Activated T-cell treated with anti-CD3 and anti-CD28 coated beads for 48 hours (primary cell): ENCODE results near the gene MNT.
"Not testable (repeated sequence)": the region's sequence is repeated elsewhere in the genome, so short reads cannot be mapped to it uniquely, and the experiment has no call there.

Source experiments
- DNase-seq: peaks from one replicate; pipeline ENCODE4 v3.0.0-alpha.2; 2020; ENCODE audit warnings: low read depth

Gene MNT

DNA sequence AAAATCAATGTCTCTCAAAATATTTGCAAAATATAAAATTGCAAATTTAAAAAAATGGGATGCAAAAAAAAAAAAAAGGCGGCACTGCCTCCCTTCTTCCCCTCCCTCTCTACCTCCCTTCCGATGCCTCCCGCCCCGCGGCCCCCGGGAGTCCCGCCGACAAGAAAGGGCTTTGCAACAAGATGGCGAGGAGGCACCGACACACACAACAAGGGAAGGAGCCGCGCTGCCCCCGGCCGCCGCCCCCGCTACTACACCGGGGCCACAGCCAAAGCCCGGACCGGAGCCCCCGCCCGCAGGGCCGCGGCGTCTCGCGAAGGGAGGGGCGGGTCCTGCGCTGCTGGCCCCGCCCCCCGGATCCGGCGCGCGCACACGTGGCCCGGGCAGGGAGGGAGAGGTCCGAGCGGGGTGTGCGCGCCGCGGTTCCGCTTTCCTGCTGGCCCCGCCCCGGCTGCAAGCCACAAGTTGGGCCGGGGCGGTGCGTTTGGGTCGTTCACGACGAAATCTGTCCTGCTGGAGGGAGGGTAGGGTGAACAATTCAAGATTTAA, at the start of gene MNT:
MNT (minus strand) TSS at position 184 of the 549 bp plus-strand sequence. CDS start 348 bp downstream, outside the sequence.
- DNase-seq = peak; percentile 95

GRCh38 chr17:2450016-2450650, 49.3 kb upstream of the MNT start:
- DNase-seq = no peak

DNA sequence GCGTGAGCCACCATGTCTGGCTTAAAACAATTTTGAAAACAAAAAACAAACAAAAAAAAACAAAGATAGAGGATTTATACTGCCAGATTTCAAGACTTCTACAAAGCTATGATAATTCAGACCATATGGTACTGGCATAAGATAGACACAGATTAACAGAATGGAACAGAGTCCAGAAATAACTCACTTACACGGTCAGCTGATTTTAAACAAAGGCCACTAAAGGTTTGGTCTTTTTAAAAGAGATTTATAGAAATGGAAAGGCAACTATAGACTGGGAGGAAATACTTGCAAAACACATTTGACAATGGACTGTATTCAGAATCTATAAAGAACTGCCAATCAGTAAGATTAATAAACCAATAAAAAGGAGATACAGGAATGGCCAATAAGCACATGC, 48.6 kb upstream of the MNT start:
- DNase-seq = no peak

DNA sequence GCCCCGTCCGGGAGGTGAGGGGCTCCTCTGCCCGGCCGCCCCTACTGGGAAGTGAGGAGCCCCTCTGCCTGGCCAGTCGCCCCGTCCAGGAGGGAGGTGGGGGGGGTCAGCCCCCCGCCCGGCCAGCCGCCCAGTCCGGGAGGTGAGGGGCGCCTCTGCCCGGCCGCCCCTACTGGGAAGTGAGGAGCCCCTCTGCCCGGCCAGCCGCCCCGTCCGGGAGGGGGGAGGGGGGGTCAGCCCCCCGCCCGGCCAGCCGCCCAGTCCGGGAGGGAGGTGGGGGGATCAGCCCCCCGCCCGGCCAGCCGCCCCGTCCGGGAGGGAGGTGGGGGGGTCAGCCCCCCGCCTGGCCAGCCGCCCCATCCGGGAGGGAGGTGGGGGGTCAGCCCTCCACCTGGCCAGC, 46.6 kb upstream of the MNT start:
- not testable (repeated sequence) for DNase-seq

DNA sequence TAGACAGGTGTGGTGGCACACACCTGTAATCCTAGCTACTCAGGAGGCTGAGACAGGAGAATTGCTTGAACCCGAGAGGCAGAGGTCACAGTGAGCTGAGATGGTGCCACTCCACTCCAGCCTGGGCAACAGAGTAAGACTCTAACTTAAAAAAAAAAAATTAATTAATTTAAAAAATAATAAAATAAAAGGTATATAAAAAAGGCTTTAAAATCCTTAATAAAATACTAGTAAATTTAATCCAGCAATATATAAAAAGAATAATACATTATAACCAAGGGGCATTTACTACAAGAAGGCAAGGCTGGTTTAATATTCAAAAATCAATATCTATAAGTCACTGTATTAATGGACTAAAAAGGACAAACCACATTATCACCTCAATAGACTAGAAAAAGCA, 44.8 kb upstream of the MNT start:
- no peak for DNase-seq

GRCh38 chr17:2444382-2444781, 43.5 kb upstream of the MNT start:
- DNase-seq = no peak

- no peak for DNase-seq
Measured at GRCh38 chr17:2442166-2442565, 41.3 kb upstream of the MNT start.

GRCh38 chr17:2440930-2441329, 40.1 kb upstream of the MNT start:
- DNase-seq = no peak

- not testable (repeated sequence) for DNase-seq
Measured at GRCh38 chr17:2439997-2440396, 39.1 kb upstream of the MNT start.

DNA sequence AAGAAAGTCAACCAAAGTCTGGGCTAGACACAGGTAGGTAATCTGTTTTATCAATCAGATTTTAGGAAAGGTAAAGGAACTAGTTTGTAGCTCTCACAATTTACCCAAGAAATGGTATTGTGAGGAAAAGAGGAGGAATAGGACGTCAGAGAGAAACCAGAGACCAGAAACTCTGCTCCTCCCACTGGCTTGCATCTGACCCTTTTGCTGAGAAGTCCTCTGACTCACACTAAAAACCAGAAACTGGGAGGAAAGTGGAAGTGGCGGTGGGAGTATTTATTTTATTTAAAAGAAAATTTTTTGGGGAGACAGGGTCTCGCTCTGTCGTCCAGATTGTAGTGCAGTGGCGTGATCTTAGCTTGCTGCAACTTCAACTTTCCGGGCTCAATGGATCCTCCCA, 38.0 kb upstream of the MNT start:
- no peak for DNase-seq

DNA sequence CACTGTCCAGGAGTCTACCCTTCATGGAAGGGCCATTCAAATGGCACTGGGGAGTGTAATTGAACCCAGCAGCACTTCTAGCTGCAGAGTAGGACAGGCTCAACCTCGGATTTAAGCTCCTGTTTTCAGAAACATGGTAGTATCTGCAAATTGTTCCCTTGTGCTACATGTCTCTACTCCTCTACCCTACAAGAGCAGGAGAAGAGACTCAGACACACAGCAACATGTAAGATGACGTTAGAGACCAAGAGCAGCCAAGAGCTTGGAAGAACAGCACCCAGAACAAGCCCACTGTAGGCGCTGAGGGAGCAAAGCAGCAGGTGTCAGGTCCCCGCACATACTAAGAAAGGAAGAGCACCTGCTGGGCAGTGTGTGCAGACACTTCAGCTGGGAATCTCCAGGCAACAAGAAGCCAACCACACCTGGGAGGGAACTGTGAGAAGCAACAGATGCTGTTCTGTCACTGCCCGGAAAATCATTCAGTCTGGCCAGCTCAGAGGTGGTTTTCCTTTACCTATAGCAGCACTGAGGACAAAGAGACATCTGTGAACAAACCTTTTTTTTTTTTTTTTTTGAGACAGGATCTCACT, 35.6 kb upstream of the MNT start:
- DNase-seq = no peak

- no peak for DNase-seq
Measured at GRCh38 chr17:2435862-2436261, 35.0 kb upstream of the MNT start.

- DNase-seq = no peak
Measured at GRCh38 chr17:2435181-2435741, 34.4 kb upstream of the MNT start.

GRCh38 chr17:2433696-2434095, 32.8 kb upstream of the MNT start:
- no peak for DNase-seq

DNA sequence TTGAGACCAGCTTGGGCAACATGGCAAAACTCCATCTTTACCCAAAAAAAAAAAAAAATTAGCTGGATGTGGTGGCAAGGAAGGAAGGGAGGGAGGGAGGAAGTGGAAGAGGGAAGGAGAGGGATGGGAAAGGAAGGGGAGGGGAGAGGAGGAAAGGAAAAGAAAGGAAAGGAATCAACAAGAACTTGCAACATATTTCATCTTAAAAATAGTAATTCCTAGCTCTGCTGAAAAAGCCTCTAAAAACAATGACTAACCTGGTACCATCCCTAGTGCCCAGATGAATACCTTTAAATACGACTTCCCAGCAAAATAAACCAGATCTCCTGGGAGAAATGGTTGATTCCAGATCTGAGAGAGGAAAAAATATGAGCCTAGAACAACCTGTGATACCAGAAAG, 27.1 kb upstream of the MNT start:
- no peak for DNase-seq

DNA sequence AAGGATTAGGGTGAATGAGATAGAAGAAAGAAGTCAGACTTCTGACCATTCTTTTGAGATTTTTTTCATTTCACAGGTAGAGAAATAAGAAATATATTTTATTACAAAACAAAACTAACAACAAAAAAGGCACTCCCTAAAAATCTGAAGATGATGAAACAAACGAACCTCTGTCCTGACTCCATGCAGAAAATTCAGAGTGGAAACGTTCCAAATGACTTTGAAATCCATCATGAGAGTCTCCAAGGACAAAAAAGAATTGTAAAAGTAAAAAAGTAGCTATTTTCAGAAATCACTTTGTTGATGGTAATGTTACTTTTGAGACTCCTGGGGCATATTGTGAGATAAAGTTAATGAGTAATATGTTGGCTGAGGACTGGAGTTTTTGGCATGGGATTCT, 26.4 kb upstream of the MNT start:
- DNase-seq = no peak

- DNase-seq = no peak
Measured at GRCh38 chr17:2423271-2423670, 22.4 kb upstream of the MNT start.

DNA sequence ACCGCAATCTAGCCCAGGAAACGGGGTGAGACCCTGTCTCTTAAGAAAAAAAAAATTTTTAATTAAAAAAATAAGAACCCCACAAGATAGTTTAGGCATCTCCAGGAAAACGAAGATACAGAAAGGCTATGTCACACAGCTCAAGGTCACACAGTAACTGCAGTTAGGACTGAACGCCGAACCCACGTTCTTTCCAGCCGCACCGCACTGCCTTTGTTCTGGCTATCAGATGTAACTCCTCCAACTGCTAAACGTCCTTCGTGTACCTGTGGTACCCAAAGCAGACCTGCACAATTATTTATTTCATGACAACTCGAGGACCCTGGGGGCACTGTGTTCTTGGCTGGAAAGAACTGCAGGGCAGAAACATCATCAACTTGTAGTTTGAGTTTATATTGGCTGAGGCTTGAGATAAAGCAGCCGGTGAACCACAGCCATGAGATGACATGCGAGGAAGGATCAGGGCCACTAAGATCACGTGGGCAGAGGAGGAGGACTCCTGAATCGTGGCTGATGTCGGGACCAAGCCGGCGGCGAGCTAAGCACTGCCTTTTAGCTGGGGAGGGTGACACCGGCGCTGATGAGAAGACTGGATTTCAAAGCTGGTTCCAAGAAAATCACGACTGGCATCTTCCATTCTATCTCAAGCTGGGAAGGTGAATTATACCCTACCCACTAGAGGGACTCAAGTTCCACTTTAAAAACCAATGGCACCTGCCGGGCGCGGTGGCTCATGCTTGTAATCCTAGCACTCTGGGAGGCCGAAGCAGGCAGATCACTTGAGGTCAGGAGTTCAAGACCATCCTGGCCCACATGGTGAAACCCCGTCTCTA, 20.7 kb upstream of the MNT start:
- DNase-seq = no peak

DNA sequence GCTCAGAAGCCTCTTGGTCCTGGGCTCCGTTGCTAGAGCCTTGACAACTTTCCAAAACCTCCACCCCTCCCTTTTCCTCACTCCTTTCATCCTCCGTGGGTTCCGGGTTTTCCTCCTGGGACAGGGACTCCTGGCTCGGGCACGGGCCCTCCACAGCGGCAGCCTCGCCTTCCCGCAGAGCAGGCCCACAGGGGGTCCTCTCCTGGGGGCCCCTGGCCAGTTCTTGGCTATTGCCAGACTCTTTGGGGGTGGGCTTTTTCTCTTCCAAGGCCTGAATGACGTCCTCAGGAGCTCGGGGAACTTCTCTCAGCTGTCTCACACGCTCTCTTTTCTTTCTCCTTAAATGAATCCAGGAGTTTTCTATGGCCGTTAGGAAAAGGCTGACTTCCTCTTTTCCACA, 19.3 kb upstream of the MNT start:
- DNase-seq = no peak

- no peak for DNase-seq
Measured at GRCh38 chr17:2419486-2419885, 18.6 kb upstream of the MNT start.

- DNase-seq = no peak
Measured at GRCh38 chr17:2418572-2418971, 17.7 kb upstream of the MNT start.

DNA sequence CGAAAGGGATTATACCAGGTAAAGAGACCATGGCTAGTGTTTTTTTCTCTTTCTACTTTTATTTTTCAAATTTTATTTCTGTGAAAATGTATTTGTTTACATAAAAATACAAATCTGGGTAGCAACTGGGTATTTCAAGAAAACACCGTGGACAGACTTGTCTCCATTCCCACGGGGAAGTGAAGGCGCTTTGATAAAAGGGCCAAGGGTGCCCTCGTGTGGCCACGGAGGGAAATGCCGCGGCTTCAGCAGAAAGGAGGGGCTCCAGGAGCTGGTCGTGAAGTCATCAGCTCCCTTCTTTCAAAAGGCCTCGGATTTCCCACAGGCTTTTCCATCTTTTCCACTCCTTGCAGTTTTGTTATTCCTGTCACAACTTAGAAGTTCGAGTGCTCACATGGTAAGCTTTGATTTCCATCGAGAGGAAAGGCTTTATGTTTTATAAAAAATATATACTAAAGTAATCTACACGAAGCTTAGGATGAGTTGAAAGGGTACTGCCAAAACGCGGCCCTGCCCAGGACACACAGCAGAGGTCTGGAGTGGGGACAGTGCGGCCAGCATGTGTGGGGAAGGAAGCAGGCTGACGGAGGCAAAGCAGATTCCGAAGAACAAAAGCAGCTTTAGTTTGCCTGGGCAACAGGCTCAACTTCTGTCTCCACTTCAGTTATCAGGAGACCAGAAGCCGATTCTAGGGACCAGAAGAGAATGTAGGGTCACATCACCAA, 15.3 kb upstream of the MNT start:
- DNase-seq = peak; percentile 81
